GM18951 (cell line): ENCODE data around the gene ZNF750.
A peak's percentile ranks its signal among the peaks of the same experiment; 100 is the strongest.

Experiments used
- POLR2A ChIP-seq: IDR thresholded peaks from 4 replicates; pipeline ENCODE4 v1.6.1; 2011; ENCODE audit warnings: mild to moderate bottlenecking; ENCODE audit not compliant: insufficient read length, insufficient read depth; ENCODE audit errors: extremely low read depth
- in situ Hi-C: fragments of 300-500 bp; cut with MboI; formaldehyde crosslinking; loops from one replicate; pipeline ENCODE4 v1.12.0; 2022; ENCODE audit warnings: low sequenced_read_pairs, mixed read lengths, inconsistent platforms; ENCODE audit not compliant: unreplicated experiment

ZNF750 gene

GRCh38 chr17:82869536-82869935 is 29.7 kb upstream of the ZNF750 start:
- no peak for TF ChIP-seq POLR2A
- in situ Hi-C loops, result no loop called here

- TF ChIP-seq POLR2A, result no peak
- in situ Hi-C loops, result no loop called here
These were observed 28.9 kb upstream of the ZNF750 start for GRCh38 chr17:82868715-82869131.

- TF ChIP-seq POLR2A, result no peak
- in situ Hi-C loops, result no loop called here
These were observed 28.0 kb upstream of the ZNF750 start for GRCh38 chr17:82867763-82868325.

- in situ Hi-C loops, result no loop called here
- TF ChIP-seq POLR2A, result no peak
These were observed 26.9 kb upstream of the ZNF750 start for GRCh38 chr17:82866590-82867191.

- no peak for TF ChIP-seq POLR2A
- in situ Hi-C loops, result no loop called here
These were observed 26.1 kb upstream of the ZNF750 start for GRCh38 chr17:82865774-82866395.

- TF ChIP-seq POLR2A, result no peak
- in situ Hi-C loops, result no loop called here
These were observed 25.5 kb upstream of the ZNF750 start for GRCh38 chr17:82865274-82865673.

- TF ChIP-seq POLR2A, result peak; percentile 14
- in situ Hi-C loops, result no loop called here
These were observed 25.0 kb upstream of the ZNF750 start for GRCh38 chr17:82864713-82865248.

GRCh38 chr17:82863941-82864712 is 24.3 kb upstream of the ZNF750 start:
- in situ Hi-C loops, result no loop called here
- TF ChIP-seq POLR2A, result peak; percentile 50

GRCh38 chr17:82863383-82863940 is 23.6 kb upstream of the ZNF750 start:
- in situ Hi-C loops, result no loop called here
- TF ChIP-seq POLR2A, result no peak

GRCh38 chr17:82862737-82863382 is 23.0 kb upstream of the ZNF750 start:
- TF ChIP-seq POLR2A, result no peak
- in situ Hi-C loops, result no loop called here

GRCh38 chr17:82862191-82862590 is 22.4 kb upstream of the ZNF750 start:
- in situ Hi-C loops, result no loop called here
- no peak for TF ChIP-seq POLR2A

- in situ Hi-C loops, result no loop called here
- no peak for TF ChIP-seq POLR2A
These were observed 21.6 kb upstream of the ZNF750 start for GRCh38 chr17:82861393-82861775.
